Brain pericyte (primary cell): ENCODE results near the gene PATE1.
"Not testable (repeated sequence)": the region's sequence is repeated elsewhere in the genome, so short reads cannot be mapped to it uniquely, and the experiment has no call there.

Experiments
- DNase-seq: peaks from one replicate; pipeline ENCODE4 v3.0.0-alpha.2; 2012; ENCODE audit warnings: low read depth, low spot score

The PATE1 gene

GRCh38 chr11:125745979-125746378 lies at the start of gene PATE1:
PATE1 (plus strand) TSS chr11:125746279; CDS start chr11:125746305, 26 bp downstream.
- DNase-seq, result no peak

GRCh38 chr11:125701018-125701610 lies 45.0 kb upstream of the PATE1 start:
- no peak for DNase-seq

GRCh38 chr11:125701858-125702621 lies 44.0 kb upstream of the PATE1 start:
- peak; percentile 26 for DNase-seq

- not testable (repeated sequence) for DNase-seq
Measured at GRCh38 chr11:125704686-125705085, 41.4 kb upstream of the PATE1 start.

- DNase-seq, result no peak
Measured at GRCh38 chr11:125720781-125721180, 25.3 kb upstream of the PATE1 start.

- no peak for DNase-seq
Measured at GRCh38 chr11:125724125-125724524, 22.0 kb upstream of the PATE1 start.

- DNase-seq, result no peak
Measured at GRCh38 chr11:125728969-125729368, 17.1 kb upstream of the PATE1 start.

- DNase-seq, result no peak
Measured at GRCh38 chr11:125740617-125741016, 5.5 kb upstream of the PATE1 start.

- no peak for DNase-seq
Measured at GRCh38 chr11:125743681-125744080, 2.4 kb upstream of the PATE1 start.

- DNase-seq, result no peak
Measured at GRCh38 chr11:125750629-125751028, 4.5 kb downstream of the PATE1 start.

GRCh38 chr11:125756050-125756449 lies 10.0 kb downstream of the PATE1 start:
- no peak for DNase-seq

- no peak for DNase-seq
Measured at GRCh38 chr11:125762445-125762844, 16.4 kb downstream of the PATE1 start.

- no peak for DNase-seq
Measured at GRCh38 chr11:125763483-125763882, 17.4 kb downstream of the PATE1 start.

- no peak for DNase-seq
Measured at GRCh38 chr11:125766251-125766650, 20.2 kb downstream of the PATE1 start.

GRCh38 chr11:125768336-125769046 lies 22.4 kb downstream of the PATE1 start:
- no peak for DNase-seq

GRCh38 chr11:125770583-125770982 lies 24.5 kb downstream of the PATE1 start:
- DNase-seq, result no peak

GRCh38 chr11:125772834-125773505 lies 26.9 kb downstream of the PATE1 start:
- DNase-seq, result no peak

- DNase-seq, result no peak
Measured at GRCh38 chr11:125773516-125773915, 27.4 kb downstream of the PATE1 start.

GRCh38 chr11:125777309-125777708 lies 31.2 kb downstream of the PATE1 start:
- no peak for DNase-seq

GRCh38 chr11:125778728-125779127 lies 32.6 kb downstream of the PATE1 start, which contains the start of gene PATE2:
PATE2 (minus strand) TSS chr11:125778828; CDS start chr11:125778773, 55 bp downstream.
- DNase-seq, result no peak

- DNase-seq, result no peak
Measured at GRCh38 chr11:125784678-125785077, 38.6 kb downstream of the PATE1 start.

GRCh38 chr11:125787827-125788226 lies 41.7 kb downstream of the PATE1 start, which contains the start of gene PATE3:
PATE3 (plus strand) TSS chr11:125788127; CDS start chr11:125788152, 25 bp downstream.
- no peak for DNase-seq
